ENCODE measurements around the gene CCNA2.

DNA sequence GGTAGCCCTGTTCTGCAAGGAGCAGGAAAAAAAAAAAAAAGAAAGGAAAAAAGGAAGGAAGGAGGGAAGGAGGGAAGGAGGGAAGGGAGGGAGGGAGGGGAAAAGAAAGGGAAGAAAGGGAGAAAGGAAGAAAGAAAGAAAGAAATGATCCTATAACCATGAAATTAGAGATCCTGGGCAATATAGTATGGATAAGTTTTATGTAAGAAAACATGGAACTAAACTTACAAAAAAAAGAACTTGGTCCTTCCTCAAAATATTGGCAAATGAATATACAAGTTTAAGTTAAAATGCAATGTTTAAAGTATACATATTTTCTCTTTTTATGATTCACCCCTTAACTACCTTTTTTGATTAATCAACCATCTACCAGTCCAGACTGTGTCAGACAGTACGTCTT lies 27.7 kb upstream of the CCNA2 start:
- TF ChIP-seq EZH2 (IDR thresholded peaks at IDR 0.05; ENCODE audit: borderline replicate concordance, low read depth, low read length, severe bottlenecking), result no peak
- TF ChIP-seq CTCF (IDR thresholded peaks at IDR 0.05; ENCODE audit: extremely low read depth in 1 of 2, insufficient read depth in 1 of 2, low read depth in 1 of 2, low read length in 2 of 2), result no peak
- no peak for TF ChIP-seq JUN (IDR thresholded peaks at IDR 0.05; ENCODE audit: borderline replicate concordance, insufficient read depth, insufficient read length, low read depth)
- no peak for TF ChIP-seq POLR2A (IDR thresholded peaks at IDR 0.05; ENCODE audit: low read depth, low read length)
- no peak for TF ChIP-seq MYC (IDR thresholded peaks at IDR 0.05; ENCODE audit: low read depth, low read length)

Data from endothelial cell of umbilical vein (primary cell).